Right lobe of liver (tissue), 6 donors: ENCODE measurements around the gene LRMDA. TPM values are rescaled to one million over a fixed set of nuclear protein-coding genes. Genes with fewer than 3 reads are reported as not detected.

Experiments used
- ATAC-seq, 4 donors: fragments of 200-7000 bp; cut with Tn5 transposase; one replicate each; pipeline ENCODE4 v1.9.1; 2020; ENCODE audit warnings: mild to moderate bottlenecking in 4 of 4, moderate library complexity in 4 of 4
- DNase-seq, 3 donors: peaks; one replicate each; pipeline ENCODE4 v3.0.0-alpha.2; 2020
- H3K27ac ChIP-seq, 3 donors: fragments of 200-600 bp; one replicate each; pipeline ENCODE4 v1.8.0; 2022
- H3K27me3 ChIP-seq, 2 donors: fragments of 200-600 bp; one replicate each; pipeline ENCODE4 v1.8.0; 2022
- H3K36me3 ChIP-seq, 4 donors: fragments of 200-600 bp; sonication (generic) in 1 of 4; one replicate each; pipeline versions ENCODE4 v1.5.1 to v1.8.0; 2017 to 2022; ENCODE audit warnings: control low read depth in 1 of 4
- H3K4me1 ChIP-seq, 4 donors: fragments of 200-600 bp; sonication (generic) in 1 of 4; one replicate each; pipeline versions ENCODE4 v1.5.1 to v1.8.0; 2017 to 2022; ENCODE audit warnings: control low read depth in 1 of 4
- H3K4me3 ChIP-seq, 3 donors: fragments of 200-600 bp; one replicate each; pipeline ENCODE4 v1.8.0; 2022
- H3K9me3 ChIP-seq, 4 donors: fragments of 200-600 bp; sonication (generic) in 1 of 4; one replicate each; pipeline versions ENCODE4 v1.5.1 to v1.8.0; 2017 to 2022; ENCODE audit warnings: control low read depth in 1 of 4
- CTCF ChIP-seq, 4 donors: fragments of 200-600 bp in 3 of 4; fragments of 450-650 bp in 1 of 4; IDR thresholded peaks; one replicate each; pipeline versions ENCODE4 v1.5.1 to v1.8.0; 2016 to 2022; ENCODE audit warnings: antibody characterized with exemption in 4 of 4, mild to moderate bottlenecking in 2 of 4
- POLR2A ChIP-seq: fragments of 450-650 bp; IDR thresholded peaks from one replicate; pipeline ENCODE4 v1.6.1; 2017; ENCODE audit warnings: antibody characterized with exemption, mild to moderate bottlenecking
- WGBS: methylation state at CpG from one replicate; pipeline ENCODE4 v1.1.6; 2018; ENCODE audit warnings: low coverage, low lambda C conversion rate; ENCODE audit not compliant: insufficient coverage; ENCODE audit errors: missing lambda C conversion rate; 5-methylcytosine and 5-hydroxymethylcytosine counted together
- intact Hi-C, 2 donors: fragments of 100-400 bp; cut with DNase I; formaldehyde crosslinking; loops; one replicate each; pipeline versions ENCODE4 v1.11.2 to v1.14.1; 2022
- total RNA-seq, 6 experiments: library from RNA; depleted of rRNA in 2 of 6; stranded (reverse); fragments of >200 nt in 2 of 6; fragmentation: NEBNext Ultra II Directional in 3 of 6; extraction: Animal tissue kit (Norgen Biotek cat#: 25700) in 3 of 6; gene quantifications; one replicate each; pipeline versions ENCODE4 v1.1.0 to v1.2.4, GENCODE V29; 2016 to 2023
- donor health status: DM: no; HTN: yes; CAD: no.
- donor health status: DM: no; HTN: no; CAD: no.
- donor health status: DM: no; HTN: no; CAD: no.
- donor health status: DM: no; HTN: yes; CAD: no.
- donor health status: DM: no; HTN: yes; CAD: no.

The LRMDA gene
- total RNA-seq, 6 experiments from 2014 or later: 9.9 to 19.9 (median 16.3) TPM

GRCh38 chr10:76001461-76001860 is 570.0 kb downstream of the LRMDA start:
- Histone ChIP-seq H3K36me3 (no peaks in the 10 kb centered on the region), H3K9me3 (no peaks in the 10 kb centered on the region)
- no peak for DNase-seq

GRCh38 chr10:76002262-76002854 is 570.9 kb downstream of the LRMDA start:
- Histone ChIP-seq H3K4me1 (no peaks in the 10 kb centered on the region), H3K27ac (no peak overlapping the region), H3K4me3 (no peak overlapping the region), H3K27me3 (no peaks in the 10 kb centered on the region), H3K9me3 (no peaks in the 10 kb centered on the region), H3K36me3 (no peaks in the 10 kb centered on the region)
- TF ChIP-seq CTCF (IDR thresholded peaks at IDR 0.05): no peak
- TF ChIP-seq POLR2A: no peak
- ATAC-seq (no peak), DNase-seq (no peak)
- 100% methylated on average over 1 of the region's 2 CpGs for WGBS
- intact Hi-C loops: no loop called here

More at GRCh38 chr10:76001461-76001860, 570.0 kb downstream of the LRMDA start:
- intact Hi-C loops: no loop called here
- H3K27me3 ChIP-seq: no peaks in the 10 kb centered on the region
- ATAC-seq: no peak
- H3K4me3 ChIP-seq: no peak overlapping the region
- no CpG with 5 or more reads among the region's 1 CpG for WGBS
- H3K27ac ChIP-seq: no peak overlapping the region
- TF ChIP-seq POLR2A (no peak), CTCF (IDR thresholded peaks at IDR 0.05) (no peak)
- H3K4me1 ChIP-seq: no peaks in the 10 kb centered on the region

GRCh38 chr10:76007667-76008181 is 576.3 kb downstream of the LRMDA start:
- TF ChIP-seq POLR2A (no peak), CTCF (IDR thresholded peaks at IDR 0.05) (no peak)
- 82% methylated on average over 11 of the region's 14 CpGs for WGBS
- no peak for ATAC-seq

GRCh38 chr10:76009531-76009930 is 578.1 kb downstream of the LRMDA start:
- Histone ChIP-seq H3K4me3 (no peak overlapping the region), H3K4me1 (no peaks in the 10 kb centered on the region), H3K27me3 (no peaks in the 10 kb centered on the region), H3K27ac (no peak overlapping the region), H3K9me3 (no peaks in the 10 kb centered on the region), H3K36me3 (no peaks in the 10 kb centered on the region)
- DNase-seq (no peak), ATAC-seq (no peak)
- WGBS: 84% methylated on average over 7 of the region's 11 CpGs
- intact Hi-C loops: no loop called here
- TF ChIP-seq POLR2A (no peak), CTCF (IDR thresholded peaks at IDR 0.05) (no peak)

More at GRCh38 chr10:76007667-76008181, 576.3 kb downstream of the LRMDA start:
- Histone ChIP-seq H3K27ac (no peak overlapping the region), H3K36me3 (no peaks in the 10 kb centered on the region), H3K9me3 (no peaks in the 10 kb centered on the region), H3K4me1 (no peaks in the 10 kb centered on the region), H3K27me3 (no peaks in the 10 kb centered on the region), H3K4me3 (no peak overlapping the region)
- intact Hi-C loops: no loop called here
- DNase-seq: no peak
